ENCODE results near the gene CROCC2.

CROCC2 gene

DNA sequence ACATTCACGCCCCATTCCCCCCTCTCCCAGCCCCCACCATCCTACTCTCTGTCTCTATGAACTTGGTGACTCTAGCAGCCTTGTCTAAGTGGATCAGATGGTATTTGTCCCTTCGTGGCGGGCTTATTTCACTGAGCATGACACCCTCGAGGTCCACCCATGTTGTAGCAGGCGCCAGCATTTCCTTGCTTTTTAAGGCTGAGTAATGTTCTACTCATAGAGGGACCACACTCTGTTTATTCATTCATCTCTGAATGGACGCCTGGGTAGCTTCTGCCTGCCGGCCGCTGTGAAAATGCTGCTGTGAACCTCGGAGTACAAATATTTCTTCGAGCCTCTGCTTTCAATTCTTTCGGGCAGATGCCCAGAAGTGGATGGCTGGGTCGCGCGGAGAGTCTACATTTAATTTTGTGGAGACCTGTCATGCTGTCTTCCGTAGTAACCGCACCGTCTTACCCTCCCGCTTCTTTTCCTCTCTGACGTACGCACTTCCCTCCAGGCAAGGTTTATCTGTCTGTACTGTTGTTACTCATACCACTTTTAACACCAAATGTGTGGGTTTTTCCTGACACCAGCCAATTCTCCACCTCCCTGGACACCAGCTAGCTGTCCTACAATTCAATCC, 5.6 kb downstream of the CROCC2 start:
- DNase-seq, result no peak

DNA sequence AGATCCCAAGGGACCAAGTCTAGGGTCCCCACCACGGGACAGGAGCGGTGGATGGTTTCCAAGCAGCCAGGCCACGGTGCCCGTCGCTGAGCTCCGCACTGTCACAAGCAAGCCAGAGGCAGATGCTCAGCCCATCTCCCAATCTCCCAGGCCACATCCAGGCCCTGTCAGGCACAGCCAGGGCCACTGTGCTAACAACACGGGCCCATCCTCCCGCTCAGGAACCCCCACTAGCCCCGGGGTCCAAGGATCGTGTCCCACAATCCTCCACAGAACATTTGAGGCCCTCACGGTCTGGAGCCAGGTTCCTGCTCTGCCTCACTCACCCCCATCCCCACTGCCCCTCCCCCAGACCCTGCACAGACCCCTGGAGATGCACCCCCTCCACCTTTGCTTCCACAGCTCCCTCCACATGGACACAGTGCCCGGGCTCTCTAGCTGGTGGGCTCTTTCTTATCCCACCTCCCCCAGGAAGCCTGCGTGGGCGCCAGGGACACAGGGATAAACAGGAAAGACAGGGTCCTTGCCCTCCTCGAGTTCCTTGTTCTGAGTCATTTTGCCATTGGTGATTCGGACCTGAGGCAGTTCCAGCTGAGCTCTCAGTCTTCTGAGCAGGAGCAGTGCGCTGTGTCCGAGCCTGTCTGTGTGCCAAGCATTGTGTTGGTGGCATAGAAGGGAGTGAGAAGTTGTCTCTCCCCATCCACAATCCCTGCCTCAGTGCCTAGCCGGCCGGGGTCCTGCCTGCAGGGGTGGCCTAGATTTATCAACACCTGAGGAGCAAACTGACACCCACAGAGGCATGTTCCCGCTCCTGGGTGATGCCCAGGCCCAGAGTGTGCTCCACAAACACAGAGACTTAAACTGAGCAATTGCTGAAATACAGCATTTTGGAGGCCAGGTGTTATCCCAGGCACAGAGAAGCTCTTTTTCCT, 7.0 kb downstream of the CROCC2 start:
- DNase-seq, result no peak

DNA sequence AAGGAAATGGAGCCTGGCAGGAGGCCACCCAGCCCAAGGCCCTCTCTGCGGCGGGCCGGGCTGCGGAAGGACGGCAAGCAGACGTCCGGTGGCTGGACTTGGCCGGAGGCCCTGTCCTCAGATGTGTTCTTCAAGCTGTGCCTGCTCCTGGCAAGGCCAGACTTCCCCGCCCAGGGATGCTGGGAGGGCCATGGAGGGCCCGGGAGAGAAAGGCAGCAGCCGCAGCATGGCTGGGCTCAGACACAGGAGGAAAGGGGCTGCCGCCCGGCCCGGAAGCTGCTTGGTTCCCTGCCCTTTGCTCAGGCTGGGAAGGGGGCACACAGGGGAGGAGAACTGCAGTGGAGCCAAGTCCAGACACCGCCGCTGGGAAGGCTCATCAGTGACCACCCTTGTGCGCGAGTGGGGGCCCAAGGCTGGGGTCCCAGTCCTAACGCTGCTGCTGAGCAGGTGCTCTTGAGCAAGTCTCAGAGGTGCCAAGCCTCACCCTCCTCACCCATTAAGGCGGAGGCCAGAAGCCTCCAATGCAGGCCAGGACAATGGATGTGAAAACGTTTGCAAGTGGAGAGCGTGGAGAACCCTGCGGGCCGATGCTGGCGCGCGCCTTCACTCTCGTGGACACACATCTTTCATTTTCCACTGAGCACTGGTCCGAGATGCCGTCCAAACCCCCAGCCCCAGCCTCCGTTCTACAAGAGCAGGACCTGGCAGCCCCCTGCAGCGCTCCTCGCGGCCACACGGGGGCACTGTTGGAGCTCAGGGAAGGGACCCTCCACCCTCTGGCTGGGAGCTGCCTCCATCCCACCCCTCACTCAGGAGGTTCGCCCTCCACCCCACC, 7.9 kb downstream of the CROCC2 start:
- DNase-seq, result peak; percentile 50 to 54

DNA sequence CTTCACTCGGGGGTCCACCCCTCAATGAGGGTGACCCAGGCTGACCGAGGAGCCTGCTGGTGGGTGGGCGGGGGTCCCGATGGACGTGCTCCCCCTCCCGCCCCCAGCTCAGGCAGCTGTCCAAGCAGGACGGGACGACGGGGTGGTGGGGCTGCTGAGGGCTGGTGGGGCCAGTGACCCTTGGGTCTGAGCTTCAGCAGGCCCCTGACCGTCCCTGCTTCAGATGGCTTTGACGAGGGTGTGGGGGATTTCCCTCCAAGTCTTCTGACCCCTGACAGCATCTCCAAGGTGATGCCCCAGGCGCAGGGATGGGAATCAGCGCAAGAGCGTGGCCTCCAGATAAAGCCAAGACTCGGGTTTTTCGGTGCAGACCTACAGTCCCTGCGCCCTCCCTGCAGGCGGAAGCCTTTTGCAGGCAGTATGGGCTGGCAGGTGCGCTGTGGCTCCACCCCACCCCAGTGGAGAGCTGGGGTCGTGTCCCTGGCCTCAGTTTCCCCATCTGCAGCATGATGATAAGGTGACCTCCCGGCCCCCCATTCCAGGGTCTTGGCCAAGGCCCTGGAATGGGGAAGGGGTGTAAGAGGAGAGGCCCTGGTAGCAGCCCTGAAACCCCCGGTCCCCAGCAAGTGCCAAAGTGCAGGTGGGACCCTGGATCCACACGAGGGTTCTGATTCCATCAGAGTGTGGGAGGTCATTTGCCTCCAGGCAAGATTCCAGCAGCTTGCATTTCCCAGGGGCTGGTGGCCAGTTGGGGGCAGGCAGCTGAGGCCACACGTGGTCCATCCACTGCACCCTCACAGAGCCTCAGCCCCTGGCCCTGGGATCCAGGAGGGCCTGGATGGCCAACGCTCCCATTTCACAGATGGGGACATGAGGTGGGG, 8.7 kb downstream of the CROCC2 start:
- no peak for DNase-seq

DNA sequence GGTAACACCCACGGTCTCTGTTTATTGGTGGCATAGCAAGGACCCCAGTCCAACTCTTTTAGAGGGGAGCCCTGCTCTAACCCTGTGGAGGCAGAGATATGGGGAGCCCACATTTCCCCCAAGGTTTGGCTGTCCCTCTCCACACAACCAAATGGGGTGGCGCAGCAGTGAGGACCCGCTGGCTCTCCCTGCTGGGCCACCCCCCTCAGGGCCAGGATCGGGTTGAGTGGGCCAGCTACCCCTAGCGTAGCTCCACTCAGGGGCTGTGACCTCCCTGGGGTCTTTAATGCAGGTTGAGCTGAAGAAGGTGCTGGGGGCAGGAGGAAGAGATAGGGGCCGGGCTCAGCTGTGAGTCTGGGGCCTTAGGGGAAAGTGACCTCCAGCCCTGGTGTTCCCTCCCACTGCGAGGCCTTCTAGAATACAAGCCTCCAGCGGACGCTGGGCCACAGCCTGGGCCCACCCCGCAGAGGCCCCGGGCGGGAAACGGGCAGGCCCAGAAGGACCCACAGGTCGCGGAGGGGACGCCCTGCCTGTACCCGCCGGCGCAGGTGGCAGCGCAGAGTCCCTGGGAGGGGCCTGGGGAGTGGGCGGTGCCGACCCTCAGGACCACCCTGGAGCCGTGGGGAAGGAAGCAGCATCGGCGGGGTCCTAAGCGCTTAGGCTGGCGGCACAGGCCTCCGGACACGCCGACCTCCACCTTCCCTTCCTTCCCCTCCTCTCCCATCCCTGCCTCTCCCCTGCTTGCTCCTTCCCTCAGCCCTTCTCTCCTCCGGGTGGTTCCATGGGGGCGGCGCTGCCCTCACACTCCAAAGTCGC, 9.6 kb downstream of the CROCC2 start:
- no peak for DNase-seq

GRCh38 chr2:240916571-240917008, 10.5 kb downstream of the CROCC2 start:
- no peak for DNase-seq

- no peak for DNase-seq
These were observed 11.0 kb downstream of the CROCC2 start for GRCh38 chr2:240917009-240917683.

DNA sequence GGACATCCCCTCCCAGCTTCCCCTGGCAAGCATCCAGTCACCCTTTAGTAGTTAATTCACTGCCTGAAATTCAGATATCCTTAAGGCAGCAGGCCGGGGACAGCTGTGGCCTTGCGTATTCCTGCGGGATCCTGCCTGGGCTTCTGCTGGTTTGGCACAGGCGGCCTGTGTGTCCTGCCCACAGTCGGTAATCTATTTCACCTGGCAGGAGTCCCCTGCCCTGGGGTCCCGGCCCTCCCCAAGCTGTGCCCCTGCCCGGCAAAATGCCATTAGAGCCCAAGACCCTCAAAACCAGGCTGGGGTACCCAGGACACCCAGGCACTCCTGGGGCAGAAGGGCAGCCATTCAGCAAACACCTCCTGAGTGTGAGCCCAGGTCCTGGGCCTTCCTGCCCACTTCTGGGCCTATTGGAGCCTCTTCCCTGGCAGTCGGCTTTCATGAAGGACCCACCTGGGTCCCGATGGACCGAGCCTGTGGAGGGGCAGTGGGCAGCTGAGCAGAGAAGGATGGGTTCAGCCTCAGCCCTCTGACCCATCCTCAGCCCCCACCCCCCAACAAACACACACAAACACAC, 11.6 kb downstream of the CROCC2 start:
- no peak for DNase-seq

GRCh38 chr2:240918258-240919091, 12.3 kb downstream of the CROCC2 start:
- DNase-seq, result no peak

DNA sequence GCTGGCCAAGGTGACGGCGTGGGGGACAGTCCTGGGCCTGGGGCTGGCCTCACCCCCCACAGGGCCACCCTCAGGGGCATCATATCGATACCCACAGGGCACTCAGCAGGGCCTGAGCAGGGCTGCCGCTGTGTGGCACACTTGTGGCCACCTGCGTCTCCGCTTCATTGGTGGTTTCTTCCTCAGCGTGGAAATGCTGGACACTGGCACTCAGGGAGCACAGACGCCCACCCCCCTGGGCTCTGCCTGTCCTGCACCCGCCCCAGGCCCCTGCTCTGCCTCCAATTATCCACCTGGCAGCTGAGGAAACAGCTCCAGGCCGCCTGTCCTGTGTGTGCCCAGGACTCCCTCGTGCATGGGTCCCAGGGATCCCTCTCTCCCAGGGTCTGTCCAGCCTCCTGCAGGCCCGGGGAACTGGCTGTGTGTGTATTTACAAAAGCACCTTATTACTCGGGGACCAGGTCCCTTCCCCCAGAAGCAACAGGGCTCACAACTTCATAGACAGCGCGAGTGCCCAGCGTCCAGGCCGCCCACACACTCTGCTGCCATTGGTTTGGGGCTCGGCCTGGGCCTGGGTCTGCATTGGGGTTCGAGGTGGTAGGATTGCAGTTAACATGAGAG, 13.1 kb downstream of the CROCC2 start:
- no peak for DNase-seq

DNA sequence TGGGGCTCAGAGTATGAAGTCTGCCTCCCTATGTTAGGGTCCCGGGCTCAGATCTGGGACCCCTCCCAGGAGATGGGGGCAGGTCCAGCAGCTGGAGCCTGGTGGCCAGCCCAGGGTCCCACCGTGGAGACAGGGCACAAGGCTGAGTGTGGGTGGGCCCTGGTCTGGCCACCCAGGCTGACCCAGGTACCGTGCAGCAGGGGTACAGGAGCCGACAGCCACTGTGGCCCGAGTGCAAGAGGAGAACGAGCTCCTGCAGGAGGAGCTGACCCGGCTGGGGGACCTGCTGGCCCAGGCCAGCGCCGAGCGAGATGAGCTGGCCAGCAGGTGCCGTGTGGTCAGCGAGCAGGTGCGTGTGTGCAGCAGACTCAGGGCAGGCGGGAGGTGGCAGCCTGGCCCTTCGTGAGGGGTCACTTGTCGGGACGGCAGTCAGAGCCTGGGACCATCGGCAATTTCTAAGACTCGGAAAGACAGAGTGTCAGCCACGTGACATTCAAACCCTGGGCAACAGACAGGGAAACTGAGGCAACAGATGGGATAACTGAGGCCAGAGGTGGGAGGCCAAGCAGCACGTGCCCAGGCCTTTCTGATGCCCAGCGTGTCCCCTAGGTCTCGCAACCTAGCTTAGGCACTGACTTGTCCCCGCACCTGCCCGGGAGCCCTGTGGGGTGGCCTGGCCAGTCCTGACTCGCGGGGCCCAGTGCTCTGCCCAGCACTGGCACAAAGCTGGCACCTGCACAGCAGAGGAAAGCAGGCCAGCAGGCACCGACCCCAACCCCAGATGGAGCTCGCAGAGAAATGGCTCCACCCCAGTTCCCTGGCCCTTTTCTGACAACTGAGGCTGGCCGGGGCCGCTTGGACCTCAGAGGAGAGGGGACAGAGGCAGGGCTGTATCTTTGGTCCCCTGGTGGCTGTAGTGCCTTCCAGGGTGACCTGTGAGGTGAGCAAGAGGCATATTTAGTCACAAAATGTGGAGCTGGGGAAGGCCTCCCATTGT, 13.9 kb downstream of the CROCC2 start:
- no peak for DNase-seq

- DNase-seq, result no peak
These were observed 14.7 kb downstream of the CROCC2 start for GRCh38 chr2:240920783-240921231.

- no peak for DNase-seq
These were observed 15.3 kb downstream of the CROCC2 start for GRCh38 chr2:240921311-240921994.

GRCh38 chr2:240921995-240922244, 15.8 kb downstream of the CROCC2 start:
- no peak for DNase-seq

DNA sequence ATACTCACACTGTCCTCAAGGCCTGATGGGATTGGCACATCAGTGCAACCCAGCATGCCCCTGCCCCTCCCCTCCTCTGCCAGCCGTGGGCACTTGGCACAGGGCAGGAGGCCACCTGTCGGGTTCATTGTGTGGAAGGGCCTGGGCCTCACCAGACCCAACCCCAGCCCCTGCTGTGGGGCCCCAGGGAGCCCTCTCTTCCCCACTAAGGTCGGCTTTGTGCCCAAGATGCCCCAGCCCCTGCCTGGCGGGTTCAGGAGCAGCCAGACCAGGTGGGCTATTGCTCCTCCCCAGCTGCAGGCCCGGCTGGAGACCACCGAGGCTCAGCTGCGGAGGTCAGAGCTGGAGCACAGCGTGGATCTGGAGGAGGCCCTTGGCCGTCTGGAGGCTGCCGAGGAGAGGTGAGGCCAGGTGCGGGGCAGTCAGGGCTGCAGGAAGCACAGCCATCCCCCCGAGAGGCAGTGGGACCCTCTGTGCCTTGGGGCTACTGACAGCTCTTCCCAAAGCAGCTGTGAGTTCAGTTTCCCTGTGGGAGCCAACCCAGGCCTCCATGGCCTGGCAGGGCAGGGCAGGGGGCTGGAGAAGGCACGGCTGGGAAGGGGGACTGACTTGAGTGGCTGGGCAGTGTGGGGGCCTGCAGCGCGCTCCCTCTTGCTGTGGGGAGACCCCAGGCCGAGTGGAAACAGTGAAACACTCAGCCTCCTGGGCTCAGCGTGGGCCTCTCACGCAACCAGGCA, 16.3 kb downstream of the CROCC2 start:
- no peak for DNase-seq

DNA sequence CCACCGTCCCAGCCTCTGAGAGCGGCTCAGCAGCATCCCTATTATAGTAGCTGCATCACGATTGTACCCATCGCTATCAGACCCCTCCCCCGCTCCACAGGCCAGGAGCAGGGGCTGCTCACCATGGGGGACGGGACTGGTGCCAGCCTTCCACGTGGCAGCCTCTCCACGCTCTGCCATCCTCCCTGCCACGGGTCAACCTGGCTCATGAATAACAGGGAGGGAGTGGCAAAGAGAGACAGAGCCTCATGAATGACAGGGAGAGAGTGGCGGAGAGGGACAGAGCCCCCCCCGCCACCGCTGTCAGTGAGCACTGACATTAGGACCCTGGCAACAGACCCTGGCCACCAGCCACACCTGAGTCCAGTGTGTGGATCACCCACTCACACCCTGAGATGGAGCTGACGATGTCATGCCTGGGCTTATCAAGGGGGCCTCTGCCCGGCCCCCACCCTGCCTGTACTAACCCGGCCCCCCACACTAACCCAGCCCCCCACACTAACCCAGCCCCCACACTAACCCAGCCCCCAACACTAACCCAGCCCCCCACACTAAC, 16.9 kb downstream of the CROCC2 start:
- no peak for DNase-seq
